Ureter (tissue), 1 donor: ENCODE data around the gene TMC1. TPM values are rescaled to one million over a fixed set of nuclear protein-coding genes. Genes with fewer than 3 reads are reported as not detected.
A peak's percentile ranks its signal among the peaks of the same experiment; 100 is the strongest.
"Not testable (repeated sequence)": the region's sequence is repeated elsewhere in the genome, so short reads cannot be mapped to it uniquely, and the experiment has no call there.

Experiments used
- DNase-seq: peaks from one replicate; pipeline ENCODE4 v3.0.0-alpha.2; 2020; ENCODE audit warnings: low spot score
- total RNA-seq: library from RNA; stranded (reverse); gene quantifications from one replicate; pipeline ENCODE4 v1.2.4, GENCODE V29; 2023
- donor health status: DM: yes; HTN: yes; CAD: no.

The TMC1 gene
- total RNA-seq, 1 donor from 2014 or later = 3.5 TPM

GRCh38 chr9:72526901-72527800, 5.7 kb downstream of the TMC1 start:
- DNase-seq = peak; percentile 84

DNA sequence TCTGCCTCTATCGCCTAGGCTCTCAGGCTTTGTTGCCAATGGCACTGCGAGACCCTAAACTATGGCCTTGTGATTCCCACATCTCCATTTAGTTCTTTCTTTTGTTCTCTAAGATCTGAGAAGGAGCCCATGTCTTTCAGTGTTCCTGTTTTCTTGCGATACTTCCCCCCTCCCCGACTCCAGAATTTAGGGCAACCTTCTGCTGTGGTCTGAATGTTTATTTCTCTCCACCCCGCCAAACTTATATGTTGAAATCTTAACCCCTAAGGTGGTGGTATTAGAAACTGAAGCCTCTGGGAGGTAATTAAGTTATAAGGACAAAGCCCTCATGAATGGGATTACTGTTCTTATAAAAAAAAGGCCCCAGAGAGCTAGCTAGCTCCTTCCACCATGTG, 6.4 kb downstream of the TMC1 start:
- no peak for DNase-seq

GRCh38 chr9:72529531-72529930, 8.1 kb downstream of the TMC1 start:
- DNase-seq = no peak

DNA sequence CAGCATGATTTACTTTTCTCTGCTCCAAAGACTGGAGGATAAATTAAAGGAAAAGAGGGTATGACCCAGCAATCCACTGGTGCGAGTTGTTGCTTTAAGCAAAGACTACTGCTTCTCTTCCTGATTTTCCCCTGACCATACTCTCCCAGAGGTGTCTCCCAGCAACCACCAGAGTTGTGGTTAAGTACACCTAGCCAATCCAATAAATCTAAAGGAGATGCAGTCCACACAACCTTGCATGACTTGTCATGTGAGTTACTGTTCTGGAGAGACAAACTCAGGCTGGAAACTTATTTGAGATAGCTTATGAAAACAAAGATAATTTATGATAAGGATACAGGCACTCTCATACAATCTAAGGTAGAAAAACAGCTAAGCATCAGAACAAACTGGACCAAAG, 11.9 kb downstream of the TMC1 start:
- DNase-seq = no peak

GRCh38 chr9:72534931-72535330, 13.5 kb downstream of the TMC1 start:
- DNase-seq = no peak

- no peak for DNase-seq
These were observed 15.7 kb downstream of the TMC1 start for GRCh38 chr9:72537011-72537545.

GRCh38 chr9:72537671-72538070, 16.3 kb downstream of the TMC1 start:
- no peak for DNase-seq

GRCh38 chr9:72538921-72539702, 17.7 kb downstream of the TMC1 start:
- DNase-seq = no peak

DNA sequence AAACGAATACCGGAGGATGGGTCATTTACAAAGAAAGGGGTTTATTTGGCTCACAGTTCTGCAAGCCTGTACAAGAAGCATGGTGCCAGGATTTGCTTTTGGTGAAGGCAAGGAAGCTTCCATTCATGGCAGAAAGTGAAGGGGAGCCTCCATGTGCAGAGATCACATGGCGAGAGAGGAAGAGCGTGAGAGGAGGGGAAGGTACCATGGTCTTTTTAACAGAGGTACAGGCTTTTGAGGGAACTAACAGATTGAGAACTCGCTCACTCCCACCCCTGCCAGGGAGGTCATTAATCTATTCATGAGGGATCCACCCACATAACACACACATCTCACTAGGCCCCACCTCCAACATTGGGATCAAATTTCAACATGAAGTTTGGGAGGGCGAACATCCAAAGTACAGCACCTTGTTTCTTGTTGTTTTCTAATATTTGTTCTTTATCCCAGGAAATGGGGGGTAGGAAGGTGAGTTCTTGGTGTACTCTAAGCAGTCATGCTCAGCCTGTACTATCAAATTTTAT, 18.5 kb downstream of the TMC1 start:
- DNase-seq = no peak

GRCh38 chr9:72540348-72540873, 19.0 kb downstream of the TMC1 start:
- DNase-seq = peak; percentile 54

DNA sequence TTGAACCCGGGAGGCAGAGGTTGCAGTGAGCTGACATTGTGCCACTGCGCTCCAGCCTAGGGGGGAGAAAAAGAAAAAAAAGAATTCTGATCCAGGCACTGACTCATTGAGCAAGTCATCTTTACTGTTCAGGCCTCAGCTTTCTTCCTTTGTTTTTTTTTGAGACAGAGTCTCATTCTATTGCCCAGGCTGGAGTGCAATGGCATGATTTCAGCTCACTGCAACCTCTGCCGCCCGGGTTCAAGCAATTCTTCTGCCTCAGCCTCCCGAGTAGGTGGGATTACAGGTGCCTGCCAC, 21.1 kb downstream of the TMC1 start:
- not testable (repeated sequence) for DNase-seq

DNA sequence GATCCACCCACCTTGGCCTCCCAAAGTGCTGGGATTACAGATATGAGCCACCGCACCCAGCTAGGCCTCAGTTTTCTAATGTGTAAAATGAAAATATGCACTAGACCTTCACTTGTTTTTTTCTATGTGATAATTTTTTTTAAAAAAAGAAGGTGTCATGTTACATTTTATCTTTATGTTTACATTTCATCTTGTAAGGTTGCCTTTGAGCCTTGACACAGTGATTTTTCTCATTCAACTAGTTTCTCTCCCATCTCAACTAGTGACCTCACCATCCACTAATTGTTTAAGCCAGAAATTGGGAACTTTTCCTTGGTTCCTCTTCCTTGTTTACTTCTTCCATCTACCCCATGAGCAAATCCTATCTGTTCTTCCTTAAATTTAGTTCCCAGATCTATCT, 21.5 kb downstream of the TMC1 start:
- no peak for DNase-seq

DNA sequence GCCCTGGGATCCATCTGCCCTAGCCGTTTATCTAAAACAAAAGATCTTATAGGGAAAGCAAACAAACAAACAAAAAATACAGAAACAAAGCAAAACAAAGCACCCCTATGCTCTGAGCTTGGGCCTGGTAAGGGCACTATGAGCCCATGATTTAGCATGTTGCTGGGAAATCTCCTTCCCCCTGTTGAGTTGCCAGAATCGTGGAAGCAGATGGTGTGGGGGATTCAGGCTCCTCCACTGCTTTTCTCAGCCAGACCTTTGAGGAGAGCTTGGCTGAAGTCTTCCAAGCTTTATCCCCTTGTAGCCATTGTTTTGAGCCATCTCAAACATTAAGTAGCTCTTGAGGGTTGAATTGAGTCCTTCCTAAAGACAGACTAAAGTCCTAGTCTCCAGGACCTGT, 29.9 kb downstream of the TMC1 start:
- DNase-seq = no peak

DNA sequence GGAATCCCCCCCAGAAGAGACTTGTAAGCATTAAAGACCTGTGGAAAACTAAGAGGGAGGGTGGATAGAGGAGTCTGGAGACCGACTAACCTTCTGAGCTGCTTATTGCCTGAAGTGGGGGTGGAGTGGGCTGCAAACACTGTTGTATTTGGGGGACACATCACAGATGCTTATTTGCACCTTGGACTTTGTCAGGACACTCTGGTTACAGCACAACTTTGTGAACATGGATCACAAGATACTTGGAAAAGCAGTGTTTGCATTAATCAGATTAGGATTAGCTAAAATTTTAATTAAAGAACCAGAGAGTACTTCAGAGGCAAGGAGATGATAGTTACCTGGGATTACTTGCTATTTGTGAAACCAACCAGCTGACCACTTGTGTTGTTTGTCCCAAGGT, 30.9 kb downstream of the TMC1 start:
- no peak for DNase-seq

GRCh38 chr9:72554221-72554641, 32.8 kb downstream of the TMC1 start:
- no peak for DNase-seq

DNA sequence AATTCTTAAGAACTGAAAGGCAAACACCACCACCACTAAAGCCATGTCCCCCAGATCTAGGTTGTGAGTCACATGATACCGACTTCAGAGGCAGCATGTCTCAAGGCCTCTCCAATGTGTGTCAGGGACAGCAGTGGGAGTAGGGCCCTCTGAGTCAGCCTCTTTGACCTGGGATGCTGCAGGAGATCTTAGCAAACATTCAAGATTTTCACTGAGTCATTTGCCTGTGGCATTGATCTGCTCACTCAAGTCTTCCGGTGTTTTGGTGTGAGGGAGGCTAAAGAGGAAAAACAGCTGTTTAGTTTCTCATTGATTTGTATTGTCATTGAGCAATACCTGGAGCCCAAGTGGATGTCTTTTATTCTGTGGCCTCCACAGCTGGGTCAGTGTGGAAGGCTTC, 36.1 kb downstream of the TMC1 start:
- DNase-seq = no peak

DNA sequence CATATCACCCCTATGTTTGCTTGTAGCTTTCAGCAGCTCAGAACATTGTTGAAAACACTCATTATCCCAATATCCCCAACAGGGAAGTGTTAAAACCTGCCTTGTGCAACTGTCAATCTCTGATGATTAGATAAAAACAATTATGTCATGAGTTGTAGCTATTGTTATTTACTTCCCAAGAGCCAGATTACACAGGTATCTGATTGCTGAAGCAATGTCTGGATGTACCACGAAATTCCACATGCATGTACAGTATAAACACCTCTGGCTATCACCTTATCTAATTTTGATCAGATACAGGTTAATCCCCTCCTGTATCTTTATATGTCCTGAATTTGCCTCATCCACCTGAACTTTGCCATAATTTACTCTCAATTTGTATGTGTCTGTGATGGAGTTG, 38.7 kb downstream of the TMC1 start:
- DNase-seq = no peak

DNA sequence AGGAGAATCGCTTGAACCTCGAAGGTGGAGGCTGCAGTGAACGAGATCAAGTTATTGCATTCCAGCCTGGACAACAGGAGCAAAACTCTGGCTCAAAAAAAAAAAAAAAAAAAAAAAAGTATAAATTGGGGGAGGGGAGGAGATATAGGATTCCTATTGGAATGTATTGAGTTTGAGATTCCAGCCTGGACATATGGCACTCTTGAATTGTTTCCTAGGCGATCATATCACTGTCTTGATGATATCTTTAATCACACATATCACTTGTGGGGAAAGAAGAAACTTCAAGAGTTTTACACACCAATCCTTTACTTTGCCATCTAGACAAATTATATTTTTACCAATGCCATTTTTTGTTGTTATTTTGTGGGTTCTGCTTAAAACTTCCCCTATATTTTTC, 42.4 kb downstream of the TMC1 start:
- DNase-seq = no peak

GRCh38 chr9:72564479-72565281, 43.3 kb downstream of the TMC1 start:
- no peak for DNase-seq

GRCh38 chr9:72565535-72565934, 44.1 kb downstream of the TMC1 start:
- no peak for DNase-seq

GRCh38 chr9:72574156-72574810, 52.9 kb downstream of the TMC1 start:
- no peak for DNase-seq
